GM23338 (cell line): ENCODE results near the gene TAMM41. TPM values are rescaled to one million over a fixed set of nuclear protein-coding genes. Genes with fewer than 3 reads are reported as not detected.
A peak's percentile ranks its signal among the peaks of the same experiment; 100 is the strongest.

Experiments used
- ATAC-seq: fragments of 200-7000 bp; cut with Tn5 transposase; 3 replicates; pipeline ENCODE4 v1.9.1; 2020
- DNase-seq: peaks from one replicate; pipeline ENCODE4 v3.0.0-alpha.2; 2015; ENCODE audit warnings: low spot score
- H2AFZ ChIP-seq: fragments of 200-600 bp; sonication (generic); 2 replicates; pipeline ENCODE4 v1.8.0; 2016; ENCODE audit warnings: antibody characterized with exemption, mild to moderate bottlenecking, moderate library complexity
- H3F3A ChIP-seq: fragments of 200-600 bp; sonication (generic); replicated peaks from 2 replicates; pipeline ENCODE4 v1.8.0; 2017; ENCODE audit warnings: antibody characterized with exemption, mixed run types, low read depth
- H3K27ac ChIP-seq: fragments of 200-600 bp; sonication (generic); 2 replicates; pipeline ENCODE4 v1.6.1; 2016; ENCODE audit warnings: low read depth
- H3K27me3 ChIP-seq: fragments of 200-600 bp; sonication (generic); 2 replicates; pipeline ENCODE4 v1.8.0; 2016; ENCODE audit warnings: mild to moderate bottlenecking, mixed run types, moderate library complexity; ENCODE audit not compliant: insufficient read depth
- H3K36me3 ChIP-seq: fragments of 200-600 bp; sonication (generic); 2 replicates; pipeline ENCODE4 v1.8.0; 2016; ENCODE audit warnings: mild to moderate bottlenecking; ENCODE audit not compliant: insufficient read depth
- H3K4me1 ChIP-seq: fragments of 200-600 bp; sonication (generic); 2 replicates; pipeline ENCODE4 v1.8.0; 2016; ENCODE audit warnings: mild to moderate bottlenecking, moderate library complexity; ENCODE audit not compliant: insufficient read depth
- H3K4me2 ChIP-seq: fragments of 200-600 bp; sonication (generic); 2 replicates; pipeline ENCODE4 v1.7.1; 2017; ENCODE audit warnings: mixed run types
- H3K4me3 ChIP-seq: fragments of 200-600 bp; sonication (generic); 2 replicates; pipeline ENCODE4 v1.6.1; 2016; ENCODE audit warnings: mixed run types
- H3K79me2 ChIP-seq: fragments of 200-600 bp; sonication (generic); replicated peaks from 2 replicates; pipeline ENCODE4 v1.8.0; 2017; ENCODE audit warnings: mild to moderate bottlenecking; ENCODE audit not compliant: insufficient read depth
- H3K9me2 ChIP-seq: fragments of 200-600 bp; sonication (generic); 2 replicates; pipeline ENCODE4 v1.8.0; 2017; ENCODE audit not compliant: insufficient read depth
- H4K20me1 ChIP-seq: fragments of 200-600 bp; sonication (generic); replicated peaks from 2 replicates; pipeline ENCODE4 v1.8.0; 2017; ENCODE audit warnings: mild to moderate bottlenecking; ENCODE audit not compliant: insufficient read depth
- H3K27ac Mint-ChIP-seq: 2 replicates; pipeline ENCODE4 v1.8.0; 2020; ENCODE audit warnings: inconsistent platforms, mild to moderate bottlenecking, moderate library complexity, mixed read lengths
- H3K27me3 Mint-ChIP-seq: 3 replicates; pipeline ENCODE4 v1.8.0; 2022; ENCODE audit warnings: low read depth, mild to moderate bottlenecking, moderate library complexity, mixed read lengths, inconsistent platforms; ENCODE audit not compliant: insufficient read depth, poor library complexity
- H3K36me3 Mint-ChIP-seq: 3 replicates; pipeline ENCODE4 v1.8.0; 2021; ENCODE audit warnings: low read depth, mild to moderate bottlenecking, inconsistent platforms, moderate library complexity, mixed read lengths
- H3K4me1 Mint-ChIP-seq: 3 replicates; pipeline ENCODE4 v1.8.0; 2020; ENCODE audit warnings: mild to moderate bottlenecking, inconsistent platforms, mixed read lengths
- H3K4me3 Mint-ChIP-seq: 3 replicates; pipeline ENCODE4 v1.8.0; 2021; ENCODE audit warnings: moderate library complexity, mild to moderate bottlenecking, inconsistent platforms, mixed read lengths
- H3K9me3 Mint-ChIP-seq: 3 replicates; pipeline ENCODE4 v1.8.0; 2020; ENCODE audit warnings: moderate library complexity, mild to moderate bottlenecking, inconsistent platforms, mixed read lengths
- CREB1 ChIP-seq: fragments of 250-450 bp; sonication (Bioruptor Pico); IDR thresholded peaks from 2 replicates; pipeline ENCODE4 v1.5.0; 2020; ENCODE audit warnings: low read depth, mild to moderate bottlenecking, moderate library complexity
- EZH2phosphoT487 ChIP-seq: fragments of 200-600 bp; sonication (generic); IDR thresholded peaks from one replicate; pipeline ENCODE4 v1.8.1; 2018; ENCODE audit warnings: antibody characterized with exemption; ENCODE audit not compliant: unreplicated experiment
- JUNB ChIP-seq: IDR thresholded peaks from one replicate; pipeline ENCODE4 v1.6.1; 2016; ENCODE audit warnings: antibody characterized with exemption; ENCODE audit not compliant: unreplicated experiment
- POLR2AphosphoS5 ChIP-seq: IDR thresholded peaks from 2 replicates; pipeline ENCODE4 v1.6.1; 2016; ENCODE audit warnings: antibody characterized with exemption, low read depth
- REST ChIP-seq: IDR thresholded peaks from one replicate; pipeline ENCODE4 v1.6.1; 2018; ENCODE audit warnings: antibody characterized with exemption; ENCODE audit not compliant: unreplicated experiment
- STAT1 ChIP-seq: IDR thresholded peaks from one replicate; pipeline ENCODE4 v1.6.1; 2016; ENCODE audit warnings: antibody characterized with exemption; ENCODE audit not compliant: unreplicated experiment
- ZNF114 ChIP-seq: fragments of 250-450 bp; sonication (Bioruptor Pico); IDR thresholded peaks from 2 replicates; pipeline ENCODE4 v1.5.0; 2020; ENCODE audit warnings: mild to moderate bottlenecking, moderate library complexity
- ZNF331 ChIP-seq: fragments of 250-450 bp; sonication (Bioruptor Pico); IDR thresholded peaks from 2 replicates; pipeline ENCODE4 v1.5.0; 2020; ENCODE audit warnings: low read depth, mild to moderate bottlenecking, moderate library complexity
- ZNF462 ChIP-seq: fragments of 250-450 bp; sonication (Bioruptor Pico); IDR thresholded peaks from 2 replicates; pipeline ENCODE4 v1.5.0; 2020; ENCODE audit warnings: mild to moderate bottlenecking, moderate library complexity
- polyA plus RNA-seq: library from polyadenylated mRNA; unstranded; fragments of >200 nt; fragmentation: Nextera tagmentation; extraction: Ambion mirVana; gene quantifications from 2 replicates; pipeline ENCODE4 v1.2.1, GENCODE V29; 2016
- total RNA-seq: library from RNA; depleted of rRNA; stranded (reverse); fragments of >200 nt; shearing (Covaris generic); gene quantifications from 2 replicates; pipeline ENCODE4 v1.2.3, GENCODE V29; 2014

TAMM41 gene
- total and polyA plus RNA-seq, 2 experiments from 2014 or later: 8.9 to 19.2 TPM

GRCh38 chr3:11770477-11771391 is 76.0 kb downstream of the TAMM41 start:
- peak; percentile 96 for DNase-seq
- no peaks in the 10 kb centered on the region for H3K9me2 ChIP-seq
- no peaks in the 10 kb centered on the region for H3K9me3 Mint-ChIP-seq
- no peak overlapping the region for H3K27ac Mint-ChIP-seq
- H3F3A ChIP-seq: no peaks in the 10 kb centered on the region
- peaks cover 19% of the 10 kb centered on the region for H3K4me1 Mint-ChIP-seq
- ATAC-seq: peak; percentile 94
- peak overlapping the region; percentile 60 for H3K4me2 ChIP-seq
- no peaks in the 10 kb centered on the region for H3K36me3 ChIP-seq
- H2AFZ ChIP-seq: peak overlapping the region; percentile 83
- no peak overlapping the region for H3K27ac ChIP-seq
- no peaks in the 10 kb centered on the region for H4K20me1 ChIP-seq
- H3K4me1 ChIP-seq: peaks cover 5% of the 10 kb centered on the region; the same call in 1 of the 2 replicates
- peak overlapping the region; percentile 9; the same call in 1 of the 2 replicates for H3K4me3 ChIP-seq
- peak overlapping the region; percentile 68 for H3K4me3 Mint-ChIP-seq
- peaks cover 7% of the 10 kb centered on the region for H3K27me3 Mint-ChIP-seq
- no peaks in the 10 kb centered on the region for H3K36me3 Mint-ChIP-seq
- H3K27me3 ChIP-seq: 0 out of 2 replicates have a peak, but pooled peaks cover 3% of the 10 kb centered on the region
- no peak for TF ChIP-seq STAT1
- peak; percentile 40; the same call in 1 of the 2 replicates for TF ChIP-seq CREB1 (CRISPR knock-in tag)
- no peak for TF ChIP-seq ZNF114 (CRISPR knock-in tag)
- no peak for TF ChIP-seq EZH2phosphoT487
- TF ChIP-seq POLR2AphosphoS5: peak; percentile 42; the same call in 1 of the 2 replicates
- H3K79me2 ChIP-seq: no peaks in the 10 kb centered on the region

- peak; percentile 21 for ATAC-seq
- peaks cover 19% of the 10 kb centered on the region for H3K4me1 Mint-ChIP-seq
- TF ChIP-seq REST (no peak), ZNF114 (CRISPR knock-in tag) (no peak), ZNF462 (CRISPR knock-in tag) (no peak), JUNB (no peak), POLR2AphosphoS5 (no peak), ZNF331 (no peak)
Observed at GRCh38 chr3:11769704-11770476, 76.8 kb downstream of the TAMM41 start.

More at GRCh38 chr3:11769704-11770476, 76.8 kb downstream of the TAMM41 start:
- H3K36me3 Mint-ChIP-seq: no peaks in the 10 kb centered on the region
- no peak overlapping the region for H3K27ac Mint-ChIP-seq
- peak overlapping the region; percentile 68 for H3K4me3 Mint-ChIP-seq
- Histone ChIP-seq H3K27me3 (0 out of 2 replicates have a peak, but pooled peaks cover 3% of the 10 kb centered on the region), H3F3A (no peaks in the 10 kb centered on the region), H3K4me1 (peaks cover 5% of the 10 kb centered on the region; the same call in 1 of the 2 replicates), H3K36me3 (no peaks in the 10 kb centered on the region), H3K27ac (no peak overlapping the region), H3K9me2 (no peaks in the 10 kb centered on the region), H2AFZ (no peak overlapping the region), H3K4me3 (no peak overlapping the region; the same call in 1 of the 2 replicates), H4K20me1 (no peaks in the 10 kb centered on the region), H3K4me2 (peak overlapping the region; percentile 18; the same call in 1 of the 2 replicates), H3K79me2 (no peaks in the 10 kb centered on the region)
- DNase-seq: peak; percentile 44
- H3K9me3 Mint-ChIP-seq: no peaks in the 10 kb centered on the region
- H3K27me3 Mint-ChIP-seq: peaks cover 7% of the 10 kb centered on the region
